ENCODE measurements around the gene CACHD1. TPM values are rescaled to one million over a fixed set of nuclear protein-coding genes. Genes with fewer than 3 reads are reported as not detected.

The CACHD1 gene
- total RNA-seq, 1 donor from 2014 or later: 5.9 TPM

DNA sequence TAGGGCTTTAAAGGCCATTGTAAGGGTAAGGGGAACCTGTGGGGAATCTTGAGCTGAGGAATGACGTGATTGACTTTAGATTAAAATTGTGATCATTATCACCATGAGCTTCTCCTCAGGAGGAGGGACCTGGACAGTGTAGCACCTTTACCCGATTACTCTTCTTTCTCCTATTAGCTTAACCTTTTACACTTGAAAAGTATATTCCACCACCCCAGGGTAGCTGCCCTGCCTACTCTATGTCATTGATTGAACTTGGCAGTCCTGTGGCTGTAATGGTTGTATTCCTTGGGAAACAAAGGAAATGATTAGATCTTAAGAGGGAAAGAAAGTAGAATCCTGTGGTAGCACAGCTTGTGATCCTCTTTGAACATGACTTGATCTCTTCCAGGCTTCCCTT lies 47.7 kb downstream of the CACHD1 start:
- TF ChIP-seq, protein P1, sequence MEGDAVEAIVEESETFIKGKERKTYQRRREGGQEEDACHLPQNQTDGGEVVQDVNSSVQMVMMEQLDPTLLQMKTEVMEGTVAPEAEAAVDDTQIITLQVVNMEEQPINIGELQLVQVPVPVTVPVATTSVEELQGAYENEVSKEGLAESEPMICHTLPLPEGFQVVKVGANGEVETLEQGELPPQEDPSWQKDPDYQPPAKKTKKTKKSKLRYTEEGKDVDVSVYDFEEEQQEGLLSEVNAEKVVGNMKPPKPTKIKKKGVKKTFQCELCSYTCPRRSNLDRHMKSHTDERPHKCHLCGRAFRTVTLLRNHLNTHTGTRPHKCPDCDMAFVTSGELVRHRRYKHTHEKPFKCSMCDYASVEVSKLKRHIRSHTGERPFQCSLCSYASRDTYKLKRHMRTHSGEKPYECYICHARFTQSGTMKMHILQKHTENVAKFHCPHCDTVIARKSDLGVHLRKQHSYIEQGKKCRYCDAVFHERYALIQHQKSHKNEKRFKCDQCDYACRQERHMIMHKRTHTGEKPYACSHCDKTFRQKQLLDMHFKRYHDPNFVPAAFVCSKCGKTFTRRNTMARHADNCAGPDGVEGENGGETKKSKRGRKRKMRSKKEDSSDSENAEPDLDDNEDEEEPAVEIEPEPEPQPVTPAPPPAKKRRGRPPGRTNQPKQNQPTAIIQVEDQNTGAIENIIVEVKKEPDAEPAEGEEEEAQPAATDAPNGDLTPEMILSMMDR (conservative IDR thresholded peaks at IDR 0.05; ENCODE audit: low read depth, low read length): no peak
- no peak overlapping the region for H3K4me3 ChIP-seq (ENCODE audit: low read depth, low read length)
- no peak for DNase-seq (ENCODE audit: low read depth)

DNA sequence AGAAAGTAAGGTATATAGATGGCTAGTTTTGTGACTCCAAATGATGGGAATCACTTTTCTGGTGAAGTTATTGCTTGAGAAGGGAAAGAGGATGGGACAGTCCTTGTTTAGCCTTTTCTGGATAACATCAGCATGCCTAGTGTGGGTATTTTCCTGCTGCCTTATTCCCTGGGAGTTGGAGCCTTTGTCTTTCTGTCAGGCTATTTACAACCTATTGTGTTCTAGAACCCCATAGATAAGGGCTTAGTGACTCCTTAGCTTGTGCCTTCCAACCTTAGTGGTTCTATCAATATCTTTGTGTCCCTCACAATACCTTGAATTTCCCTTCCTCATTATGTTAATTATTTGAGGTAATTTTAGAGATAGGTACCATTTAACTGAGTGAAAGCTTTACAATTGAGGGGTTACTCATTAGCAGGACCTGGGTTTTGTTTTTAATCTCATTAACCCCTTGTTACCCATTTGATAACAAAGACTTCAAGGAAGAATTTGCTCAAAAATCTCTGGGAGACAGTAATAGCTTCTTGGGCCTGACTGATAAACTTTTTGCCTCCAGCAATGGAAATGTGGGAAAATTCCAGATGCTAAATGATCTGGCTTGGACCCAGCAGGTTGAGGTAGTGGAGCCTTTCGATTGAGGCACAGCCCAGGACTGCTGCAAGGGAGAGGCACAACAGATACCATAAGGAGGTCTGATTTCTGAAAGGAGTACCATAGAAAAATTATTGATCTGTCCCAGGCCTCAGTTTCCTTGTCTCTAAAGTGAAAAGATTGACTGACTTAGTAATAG lies 49.0 kb downstream of the CACHD1 start:
- TF ChIP-seq, protein P1 (conservative IDR thresholded peaks at IDR 0.05; ENCODE audit: low read depth, low read length): no peak
- DNase-seq (ENCODE audit: low read depth): no peak
- H3K4me3 ChIP-seq (ENCODE audit: low read depth, low read length): no peak overlapping the region

DNA sequence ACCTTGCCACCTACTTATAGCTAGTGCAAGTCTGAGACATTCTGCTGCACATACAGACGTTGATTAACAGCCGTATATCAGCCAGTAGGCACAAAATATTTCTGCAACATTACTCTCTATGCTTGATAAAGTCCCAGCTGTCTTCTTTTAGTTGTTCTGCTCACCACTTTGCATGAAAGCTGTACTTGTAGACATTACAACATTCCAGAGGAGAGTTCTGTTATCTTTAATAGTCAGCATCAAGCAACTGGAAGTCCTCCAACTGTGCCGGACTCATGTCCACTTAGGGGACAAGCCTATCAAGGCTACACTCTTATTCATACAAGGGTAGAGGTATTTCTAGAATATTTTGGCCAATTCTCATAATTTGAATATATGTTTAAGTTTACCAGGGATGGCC lies 50.0 kb downstream of the CACHD1 start:
- no peak overlapping the region for H3K4me3 ChIP-seq (ENCODE audit: low read depth, low read length)
- no peak for DNase-seq (ENCODE audit: low read depth)
- TF ChIP-seq, protein P1 (conservative IDR thresholded peaks at IDR 0.05; ENCODE audit: low read depth, low read length): no peak

DNA sequence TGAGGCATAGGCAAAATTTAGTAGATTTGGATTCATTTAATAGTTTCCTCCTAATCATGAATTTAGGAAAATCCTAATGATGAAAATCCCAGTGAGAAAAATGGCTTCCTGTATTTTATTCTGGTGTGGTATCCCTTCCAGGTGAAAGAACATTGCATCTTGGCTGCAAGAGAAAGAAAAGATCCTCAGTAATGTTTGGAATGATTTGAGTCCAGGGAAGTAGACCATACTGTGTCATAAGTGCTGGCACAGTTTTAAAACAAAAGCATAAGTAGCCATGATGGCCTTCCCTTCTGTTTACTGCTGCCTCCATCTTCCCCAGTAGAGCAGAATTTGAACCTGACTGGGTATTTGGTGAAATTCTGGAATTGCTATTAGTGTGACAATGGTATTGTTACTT lies 52.8 kb downstream of the CACHD1 start:
- H3K4me3 ChIP-seq (ENCODE audit: low read depth, low read length): no peak overlapping the region
- TF ChIP-seq, protein P1 (conservative IDR thresholded peaks at IDR 0.05; ENCODE audit: low read depth, low read length): no peak
- no peak for DNase-seq (ENCODE audit: low read depth)

DNA sequence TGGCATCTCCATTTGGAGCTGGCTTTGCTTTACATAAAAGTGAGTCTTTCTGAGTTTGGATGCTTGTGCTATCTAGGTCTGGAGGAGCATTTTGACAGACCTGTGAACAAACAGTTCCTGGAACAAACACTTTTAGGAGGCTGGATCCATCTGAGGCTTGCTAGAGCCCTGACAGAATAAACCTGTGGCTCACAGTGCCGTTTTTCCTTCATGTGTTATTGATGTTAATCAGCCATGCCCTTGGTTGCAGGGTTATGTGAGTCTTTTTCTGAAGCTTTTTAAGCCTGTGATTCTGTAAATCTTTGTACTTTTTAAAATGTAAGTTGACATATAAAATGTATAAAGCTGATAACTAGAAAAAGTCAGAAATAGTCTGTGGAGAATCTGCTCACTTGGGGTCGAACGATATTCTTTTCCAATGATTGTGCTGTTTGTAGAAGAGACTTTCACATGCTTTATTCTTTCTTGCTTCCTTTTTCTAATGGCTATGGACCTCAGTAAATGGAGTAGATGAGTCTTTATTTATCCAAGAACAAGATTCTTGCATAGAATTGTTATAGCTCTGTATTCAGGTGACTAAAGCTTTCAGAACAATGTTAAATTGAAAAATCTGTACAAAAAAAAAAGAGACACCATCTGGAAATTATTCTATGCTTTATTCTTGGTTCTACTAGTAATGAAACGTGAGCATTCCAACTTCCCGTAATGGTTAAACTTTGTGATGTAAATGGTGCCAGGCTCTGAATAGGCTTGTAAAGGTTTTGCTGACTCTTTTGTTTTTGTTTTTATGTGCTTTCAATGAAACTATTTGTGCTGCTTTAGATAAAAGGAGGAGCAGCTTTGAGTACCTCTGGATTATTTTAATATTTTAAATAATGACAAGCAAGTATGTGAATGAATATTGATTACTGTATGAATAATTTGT lies 53.7 kb downstream of the CACHD1 start:
- TF ChIP-seq, protein P1 (conservative IDR thresholded peaks at IDR 0.05; ENCODE audit: low read depth, low read length): no peak
- H3K4me3 ChIP-seq (ENCODE audit: low read depth, low read length): no peak overlapping the region
- no peak for DNase-seq (ENCODE audit: low read depth)

DNA sequence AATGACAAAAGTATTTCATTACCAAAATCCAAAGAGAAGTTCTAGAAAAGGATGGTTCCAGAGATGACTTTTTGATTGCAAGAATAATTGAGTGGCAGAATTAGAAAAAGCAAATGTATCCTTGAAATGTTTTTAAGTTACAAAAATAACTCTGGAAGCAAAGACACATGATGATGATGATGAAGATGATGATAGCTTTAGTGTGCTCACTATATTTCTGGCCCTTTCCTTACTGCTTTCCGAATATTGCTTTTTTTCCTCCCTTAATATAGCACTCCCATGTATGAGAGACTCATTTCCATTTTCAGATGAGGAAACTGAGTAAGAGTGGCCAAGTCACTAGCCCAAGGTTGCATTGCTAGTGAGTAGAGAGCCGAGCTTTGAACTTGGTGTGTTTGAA lies 54.7 kb downstream of the CACHD1 start:
- DNase-seq (ENCODE audit: low read depth): no peak
- TF ChIP-seq, protein P1 (conservative IDR thresholded peaks at IDR 0.05; ENCODE audit: low read depth, low read length): no peak
- no peak overlapping the region for H3K4me3 ChIP-seq (ENCODE audit: low read depth, low read length)
